SU-DHL-6 (cell line): ENCODE data around the gene OAS1.

Source experiments
- EZH2phosphoT487 ChIP-seq: fragments of 200-600 bp; sonication (generic), shearing (Covaris generic); conservative IDR thresholded peaks from 2 replicates; pipeline ENCODE4 v1.6.1; 2018; ENCODE audit warnings: mild to moderate bottlenecking, antibody characterized with exemption, low read length, moderate library complexity, mixed read lengths
- TF ChIP-seq, protein P1 (sequence below): fragments of 200-600 bp; sonication (generic); IDR thresholded peaks from one replicate; pipeline ENCODE4 v1.5.1; 2017; ENCODE audit warnings: antibody characterized with exemption, mild to moderate bottlenecking, low read length, moderate library complexity; ENCODE audit not compliant: insufficient read depth, poor library complexity, severe bottlenecking

- TF ChIP-seq, protein P1, sequence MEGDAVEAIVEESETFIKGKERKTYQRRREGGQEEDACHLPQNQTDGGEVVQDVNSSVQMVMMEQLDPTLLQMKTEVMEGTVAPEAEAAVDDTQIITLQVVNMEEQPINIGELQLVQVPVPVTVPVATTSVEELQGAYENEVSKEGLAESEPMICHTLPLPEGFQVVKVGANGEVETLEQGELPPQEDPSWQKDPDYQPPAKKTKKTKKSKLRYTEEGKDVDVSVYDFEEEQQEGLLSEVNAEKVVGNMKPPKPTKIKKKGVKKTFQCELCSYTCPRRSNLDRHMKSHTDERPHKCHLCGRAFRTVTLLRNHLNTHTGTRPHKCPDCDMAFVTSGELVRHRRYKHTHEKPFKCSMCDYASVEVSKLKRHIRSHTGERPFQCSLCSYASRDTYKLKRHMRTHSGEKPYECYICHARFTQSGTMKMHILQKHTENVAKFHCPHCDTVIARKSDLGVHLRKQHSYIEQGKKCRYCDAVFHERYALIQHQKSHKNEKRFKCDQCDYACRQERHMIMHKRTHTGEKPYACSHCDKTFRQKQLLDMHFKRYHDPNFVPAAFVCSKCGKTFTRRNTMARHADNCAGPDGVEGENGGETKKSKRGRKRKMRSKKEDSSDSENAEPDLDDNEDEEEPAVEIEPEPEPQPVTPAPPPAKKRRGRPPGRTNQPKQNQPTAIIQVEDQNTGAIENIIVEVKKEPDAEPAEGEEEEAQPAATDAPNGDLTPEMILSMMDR = no peak
- TF ChIP-seq EZH2phosphoT487 = no peak
These were observed 12.6 kb upstream of the OAS1 start for GRCh38 chr12:112894128-112894527.
